ENCODE data around the gene PLB1.
"Not testable (repeated sequence)": the region's sequence is repeated elsewhere in the genome, so short reads cannot be mapped to it uniquely, and the experiment has no call there.

PLB1 gene

GRCh38 chr2:28465148-28465885 lies 30.5 kb upstream of the PLB1 start:
- no peak for DNase-seq

DNA sequence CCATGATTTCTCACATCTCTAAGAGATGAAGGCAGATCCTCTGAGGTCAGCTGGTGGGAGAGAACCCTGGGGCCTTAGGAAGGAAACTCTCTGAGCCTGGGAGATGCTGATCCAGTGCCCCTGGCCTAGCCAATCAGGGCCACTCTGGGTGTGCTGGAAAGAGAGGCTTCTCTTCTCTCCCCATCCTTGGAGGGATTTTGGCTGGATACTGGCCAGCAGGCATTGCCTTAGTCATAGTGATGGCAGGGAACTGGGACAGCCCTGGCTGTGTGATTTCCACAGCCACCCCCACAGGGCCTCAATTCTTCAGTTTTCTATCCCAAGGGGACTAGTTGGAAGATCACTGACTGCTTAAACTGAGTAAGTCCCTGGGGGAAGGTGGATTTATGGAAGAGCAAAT lies 26.6 kb upstream of the PLB1 start:
- peak; percentile 40 to 54 for DNase-seq

GRCh38 chr2:28469947-28470535 lies 25.8 kb upstream of the PLB1 start:
- no peak for DNase-seq

- no peak for DNase-seq
Observed at GRCh38 chr2:28470759-28471158, 25.1 kb upstream of the PLB1 start.

DNA sequence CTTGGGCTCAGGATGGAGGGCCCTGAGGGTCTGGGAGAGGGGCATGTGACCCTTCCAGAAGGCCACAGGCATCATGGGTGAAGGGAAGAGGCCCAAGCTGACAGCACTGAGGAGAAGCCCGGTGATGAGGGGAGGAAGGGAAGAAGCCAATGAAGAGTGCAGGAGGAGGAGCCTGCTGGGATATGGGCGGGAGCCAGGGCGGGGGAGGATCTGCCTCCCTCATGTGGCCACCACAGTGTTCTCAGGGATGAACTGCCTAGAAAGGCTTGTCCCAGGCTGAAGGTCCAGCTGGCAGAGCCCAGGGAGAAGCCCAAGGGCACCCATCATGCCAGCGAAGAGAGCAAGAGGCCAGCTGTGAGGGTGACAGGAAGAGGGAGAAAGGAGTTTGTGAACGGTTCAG lies 24.6 kb upstream of the PLB1 start:
- DNase-seq: no peak

DNA sequence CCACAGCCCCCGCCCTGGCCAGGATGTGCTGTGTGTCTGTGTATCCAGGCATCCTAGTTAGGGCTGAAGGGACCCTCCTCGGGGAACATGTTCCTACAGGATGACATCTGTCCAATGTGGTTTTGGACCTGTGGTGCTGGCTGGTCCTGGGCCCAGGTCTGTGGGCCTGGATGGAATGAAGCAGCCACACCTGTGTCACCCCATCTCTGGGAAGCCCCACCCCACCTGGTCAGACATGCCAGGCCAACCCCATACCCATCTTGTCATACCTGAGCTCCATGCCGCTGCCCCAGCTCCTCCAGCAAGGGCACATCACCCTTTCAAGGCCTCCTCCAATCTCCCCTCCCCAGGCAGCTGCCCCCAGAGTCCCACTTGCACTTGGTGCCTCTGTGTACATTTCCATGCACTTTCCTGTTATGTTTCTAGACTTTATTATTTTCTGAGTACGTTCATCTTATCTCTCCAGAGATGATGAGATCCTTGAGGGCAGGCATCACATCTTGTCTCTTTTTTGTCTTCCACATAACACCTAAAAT lies 24.1 kb upstream of the PLB1 start:
- no peak for DNase-seq

DNA sequence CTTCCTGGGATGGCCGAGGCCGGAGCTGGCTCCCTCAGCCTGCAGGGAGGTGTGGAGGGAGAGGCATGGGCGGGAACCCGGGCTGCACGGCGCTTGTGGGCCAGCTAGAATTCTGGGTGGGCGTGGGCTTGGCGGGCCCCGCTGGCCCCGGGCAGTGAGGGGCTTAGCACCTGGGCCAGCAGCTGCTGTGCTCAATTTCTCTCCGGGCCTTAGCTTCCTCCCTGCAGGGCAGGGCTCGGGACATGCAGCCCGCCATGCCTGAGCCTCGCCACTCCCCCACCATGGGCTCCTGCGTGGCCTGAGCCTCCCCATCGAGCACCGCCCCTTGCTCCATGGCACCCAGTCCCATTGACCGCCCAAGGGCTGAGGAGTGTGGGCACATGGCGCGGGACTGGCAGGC lies 23.2 kb upstream of the PLB1 start:
- DNase-seq: not testable (repeated sequence)

- DNase-seq: peak in 1 of 2 donors; percentile 41
Observed at GRCh38 chr2:28475088-28475595, 20.7 kb upstream of the PLB1 start.

- no peak for DNase-seq
Observed at GRCh38 chr2:28477087-28477486, 18.8 kb upstream of the PLB1 start.

DNA sequence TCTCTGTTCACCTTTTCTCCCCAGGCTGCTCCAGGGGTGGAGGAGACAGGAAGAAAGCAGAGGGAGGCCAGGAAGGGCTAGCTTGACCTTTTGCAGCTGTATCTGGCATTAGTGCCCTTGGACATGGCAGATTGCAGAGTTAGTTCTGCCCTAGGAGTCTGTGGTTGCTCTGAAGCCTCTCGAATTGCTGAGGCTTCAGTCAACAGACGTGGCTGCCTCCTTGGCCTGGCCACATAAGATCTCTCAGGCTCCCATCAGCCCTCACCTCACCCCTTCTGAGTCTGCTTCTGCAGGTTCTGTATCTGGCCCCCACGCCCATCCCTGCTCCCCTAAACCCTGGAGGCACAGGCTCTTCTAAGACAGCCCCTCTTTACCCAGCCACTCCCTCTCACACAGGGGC lies 18.2 kb upstream of the PLB1 start:
- DNase-seq: no peak

DNA sequence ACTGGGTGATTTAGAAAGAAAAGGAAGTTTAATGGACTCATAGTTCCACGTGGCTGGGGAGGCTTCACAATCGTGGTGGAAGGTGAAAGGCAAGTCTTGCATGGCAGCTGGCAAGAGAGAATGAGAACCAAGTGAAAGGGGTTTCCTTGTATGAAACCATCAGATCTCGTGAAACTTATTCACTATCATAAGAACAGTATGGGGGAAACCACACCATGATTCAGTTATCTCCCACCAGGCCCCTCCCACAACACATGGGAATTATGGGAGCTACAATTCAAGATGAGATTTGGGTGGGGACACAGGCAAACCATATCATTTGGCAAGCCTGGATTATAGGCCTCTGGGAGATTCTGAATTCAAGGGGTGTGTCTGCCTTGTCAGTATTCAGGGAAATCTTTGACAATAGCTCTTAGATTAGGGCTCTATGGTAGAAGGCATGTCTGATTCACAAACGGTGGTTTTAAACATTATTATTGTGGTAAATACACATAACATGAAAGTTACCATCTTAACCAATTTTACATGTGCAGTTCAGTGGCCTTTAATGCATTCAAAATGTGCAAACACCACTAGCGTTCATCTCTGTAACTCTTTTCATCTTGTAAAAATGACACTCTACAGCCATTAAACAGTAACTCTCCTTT lies 15.3 kb upstream of the PLB1 start:
- DNase-seq: peak in 1 of 2 donors; percentile 38

- no peak for DNase-seq
Observed at GRCh38 chr2:28481905-28482304, 14.0 kb upstream of the PLB1 start.

DNA sequence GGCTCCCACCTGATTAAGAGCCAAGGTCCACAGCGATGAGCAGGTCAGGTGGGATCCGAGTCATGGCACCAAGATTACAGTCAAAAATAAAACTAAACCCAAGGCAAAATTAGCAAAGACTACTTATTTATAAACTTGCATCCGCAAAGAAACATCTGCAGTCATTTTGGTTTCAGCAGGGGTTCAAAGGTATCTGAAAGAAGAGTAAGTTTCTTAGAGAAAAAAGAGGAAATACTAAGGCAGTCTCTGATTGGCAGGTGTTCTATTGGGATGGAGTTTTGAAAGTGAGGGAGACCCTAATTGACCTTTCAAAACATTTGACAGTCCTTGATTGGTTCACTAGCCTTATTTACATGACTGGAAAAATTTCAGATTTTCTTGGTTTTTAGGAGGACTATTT lies 11.0 kb upstream of the PLB1 start:
- DNase-seq: no peak

- DNase-seq: no peak
Observed at GRCh38 chr2:28486526-28486925, 9.3 kb upstream of the PLB1 start.

- DNase-seq: no peak
Observed at GRCh38 chr2:28487258-28487657, 8.6 kb upstream of the PLB1 start.

GRCh38 chr2:28488083-28488830 lies 7.6 kb upstream of the PLB1 start:
- peak; percentile 25 to 77 for DNase-seq

DNA sequence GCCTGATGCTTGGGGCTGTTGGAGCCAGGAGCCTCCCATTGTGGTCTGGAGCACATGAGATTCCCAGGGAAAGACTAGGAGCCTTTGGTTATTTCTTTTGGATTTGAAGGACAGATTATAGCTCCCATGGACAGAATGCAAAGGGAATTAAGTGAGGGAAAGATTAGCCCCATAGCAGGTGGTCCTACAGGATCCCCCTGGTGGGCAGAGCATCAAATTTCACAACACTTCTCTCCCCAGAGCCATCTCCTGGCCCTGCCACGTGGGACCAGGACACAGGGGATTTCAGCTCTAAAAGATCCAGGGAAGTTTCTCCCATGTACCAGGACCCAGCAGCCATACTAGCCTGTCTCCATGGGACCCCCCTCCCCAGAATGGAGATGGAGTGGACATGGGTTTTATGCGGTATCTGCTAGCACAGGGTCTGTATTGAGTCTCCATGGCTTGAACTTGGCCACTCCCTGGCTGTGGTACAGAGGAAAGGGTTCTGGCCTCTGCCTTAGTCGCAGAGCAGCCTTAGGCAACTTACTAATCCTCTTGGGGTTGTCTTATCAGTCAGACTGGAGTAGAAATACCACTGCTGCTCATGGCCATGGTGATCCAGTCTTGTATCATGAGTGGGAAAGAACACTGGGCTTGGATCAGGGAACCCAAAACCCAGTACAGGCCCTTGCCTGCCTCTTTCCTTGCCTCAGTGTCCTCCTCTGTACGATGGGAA lies 6.8 kb upstream of the PLB1 start:
- no peak for DNase-seq

DNA sequence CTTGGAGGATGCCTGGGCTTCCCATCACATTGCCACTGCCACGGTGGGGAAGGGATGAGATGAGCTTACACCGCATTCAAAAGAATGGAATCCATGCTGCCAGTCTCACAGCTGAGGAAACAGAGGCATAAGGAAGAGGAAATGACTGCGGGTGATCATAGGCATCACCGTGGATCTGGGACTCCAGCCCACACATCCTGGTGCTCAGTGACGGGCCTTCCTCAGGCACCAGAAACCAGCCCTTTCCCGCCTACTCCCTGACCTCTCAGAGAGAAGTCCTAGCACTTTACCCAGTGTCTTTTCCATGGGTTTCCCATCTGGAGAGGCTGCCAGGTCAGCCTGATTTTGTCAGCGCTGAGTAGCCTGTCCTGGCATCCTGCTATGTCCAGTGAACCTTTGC lies 5.3 kb upstream of the PLB1 start:
- peak; percentile 40 to 82 for DNase-seq

- DNase-seq: no peak
Observed at GRCh38 chr2:28492282-28492681, 3.6 kb upstream of the PLB1 start.

- DNase-seq: no peak
Observed at GRCh38 chr2:28493636-28494035, 2.2 kb upstream of the PLB1 start.

DNA sequence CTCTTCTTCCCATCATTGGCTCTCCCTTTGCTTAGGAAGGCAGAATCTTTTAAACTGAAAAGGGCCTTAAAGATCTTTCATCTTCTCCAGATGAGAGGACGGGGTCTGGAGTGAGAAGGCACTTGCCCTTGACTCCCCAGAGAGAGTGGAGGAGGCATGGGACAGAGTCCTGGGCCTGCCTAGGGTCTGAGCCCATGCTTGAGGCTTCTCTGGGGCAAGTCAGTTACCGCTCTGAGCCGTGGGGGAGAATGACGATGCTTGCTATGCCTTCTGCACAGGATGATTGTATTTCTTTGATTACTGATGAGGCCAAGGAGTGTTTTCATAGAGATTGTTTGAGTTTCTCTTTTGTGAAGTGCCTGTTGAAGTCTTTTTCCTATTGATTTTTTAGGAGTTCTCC lies 921 bp downstream of the PLB1 start:
- no peak for DNase-seq

DNA sequence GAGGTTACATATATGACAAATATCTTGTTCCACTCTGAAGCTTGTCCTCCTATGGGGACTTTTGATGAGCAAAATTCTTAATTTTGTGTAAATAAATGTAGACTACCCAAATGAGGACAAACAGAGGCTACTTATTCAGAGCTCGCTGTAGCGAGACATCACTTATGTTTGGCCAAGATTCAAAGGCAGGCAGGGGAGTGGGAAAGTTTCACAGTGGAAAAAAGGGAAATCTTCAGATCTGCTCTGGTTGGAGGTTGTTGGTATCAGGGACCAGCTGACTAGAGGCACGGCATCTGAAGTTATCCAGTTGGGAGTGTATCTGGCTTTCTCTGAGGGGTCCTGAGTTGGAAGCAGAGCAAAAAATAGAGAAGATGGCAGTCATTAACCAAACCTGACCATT lies 1.3 kb downstream of the PLB1 start:
- DNase-seq: no peak

All from inflammatory macrophage treated with lipopolysaccharide for 1 hour (primary cell).